Stimulated activated CD4-positive, alpha-beta T cell treated with anti-CD3 and anti-CD28 coated beads, Interleukin-2, amount 100 ng/mL, for 48 hours (primary cell): ENCODE results near the gene TTC27.
"Not testable (repeated sequence)": the region's sequence is repeated elsewhere in the genome, so short reads cannot be mapped to it uniquely, and the experiment has no call there.

Experiments used
- DNase-seq, 2 donors: peaks; one replicate each; pipeline ENCODE4 v3.0.0-alpha.2; 2020

The TTC27 gene

DNA sequence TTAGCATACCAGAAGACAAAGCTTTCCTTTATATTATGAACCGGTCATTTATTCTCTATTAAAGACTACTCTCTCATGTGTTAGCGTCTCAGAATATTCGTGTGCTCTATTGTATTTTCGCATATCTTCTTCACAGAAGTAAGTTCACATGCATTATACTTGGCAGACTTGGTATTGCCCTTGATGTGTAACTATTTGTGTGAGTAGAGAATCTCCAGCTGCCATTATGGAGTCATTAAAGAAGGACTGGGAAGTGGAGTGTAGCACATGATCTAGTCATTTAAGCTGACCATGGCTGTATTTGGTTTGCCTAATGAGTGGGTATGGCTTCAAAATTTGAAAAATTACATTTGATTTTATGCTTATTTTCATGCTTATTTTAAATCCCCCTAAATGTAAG lies 92.9 kb downstream of the TTC27 start:
- no peak for DNase-seq

DNA sequence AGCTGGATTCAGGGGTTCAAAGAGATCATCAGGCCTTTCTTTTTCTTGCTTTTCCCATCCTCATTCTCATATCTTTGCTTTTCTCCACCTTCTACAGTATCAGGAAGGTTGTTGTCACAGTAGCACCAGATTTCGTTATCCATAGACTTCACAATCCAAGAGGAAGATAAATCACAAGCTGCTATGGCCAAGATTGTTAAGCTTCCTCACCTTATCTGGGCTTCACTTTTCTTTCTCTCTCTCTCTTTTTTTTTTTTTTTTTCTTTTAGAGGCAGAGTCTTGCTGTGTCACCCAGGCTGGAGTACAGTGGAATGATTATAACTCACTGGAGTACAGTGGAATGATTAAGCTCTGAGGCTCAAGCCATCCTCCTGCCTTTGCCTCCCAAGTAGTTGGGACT lies 93.5 kb downstream of the TTC27 start:
- no peak for DNase-seq

DNA sequence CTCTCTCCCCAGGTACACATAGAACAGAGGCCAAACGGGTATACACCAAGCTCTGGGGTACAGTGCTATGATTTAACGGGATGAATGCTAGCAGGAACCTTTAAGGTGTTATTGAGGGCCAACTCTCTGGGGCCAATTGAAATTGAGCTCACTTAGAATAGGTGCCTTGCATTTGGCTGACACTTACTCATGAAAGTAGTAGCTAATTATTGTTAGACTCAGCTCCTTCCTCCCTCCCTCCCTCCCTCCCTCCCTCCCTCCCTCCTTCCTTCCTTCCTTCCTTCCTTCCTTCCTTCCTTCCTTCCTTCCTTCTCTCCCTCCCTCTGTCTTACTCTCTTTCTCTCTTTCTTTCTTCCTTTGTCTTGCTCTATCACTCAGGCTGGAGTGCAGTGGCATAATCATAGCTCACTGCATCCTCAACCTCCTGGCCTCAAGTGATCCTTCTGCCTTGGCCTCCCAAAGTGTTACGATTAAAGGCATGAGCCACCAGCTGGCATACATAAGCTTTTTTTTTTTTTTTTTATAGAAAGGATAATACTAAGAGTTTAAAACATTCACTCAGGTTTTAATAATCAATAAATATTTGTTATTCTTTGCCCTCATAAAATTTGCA lies 95.7 kb downstream of the TTC27 start:
- DNase-seq = no peak

GRCh38 chr2:32726678-32727077 lies 98.8 kb downstream of the TTC27 start:
- not testable (repeated sequence) for DNase-seq

GRCh38 chr2:32727157-32727556 lies 99.3 kb downstream of the TTC27 start:
- DNase-seq = no peak

- not testable (repeated sequence) for DNase-seq
Measured at GRCh38 chr2:32730958-32731357, 103.1 kb downstream of the TTC27 start.

DNA sequence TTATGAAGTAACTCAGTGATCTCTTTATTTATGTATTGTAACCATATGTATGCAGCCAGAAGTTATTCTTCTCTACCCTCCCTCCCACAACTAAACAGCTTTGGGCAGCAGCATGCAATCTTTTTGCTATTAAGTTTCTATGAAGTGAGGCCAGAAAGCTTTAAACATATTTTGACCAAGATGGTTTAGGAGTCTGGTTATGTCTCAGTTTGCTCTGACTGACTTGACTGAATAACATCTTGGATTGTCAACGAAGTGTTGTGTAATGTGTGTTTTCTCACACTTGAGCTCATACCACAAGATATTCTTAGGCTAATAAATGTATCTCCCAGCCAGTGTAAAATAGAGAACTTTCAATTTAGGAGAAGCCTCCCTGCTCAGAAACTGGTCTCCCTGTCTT lies 104.3 kb downstream of the TTC27 start:
- no peak for DNase-seq

GRCh38 chr2:32732912-32733472 lies 105.1 kb downstream of the TTC27 start:
- DNase-seq = no peak

GRCh38 chr2:32735348-32735747 lies 107.5 kb downstream of the TTC27 start:
- DNase-seq = no peak

GRCh38 chr2:32738939-32739338 lies 111.1 kb downstream of the TTC27 start:
- no peak for DNase-seq

DNA sequence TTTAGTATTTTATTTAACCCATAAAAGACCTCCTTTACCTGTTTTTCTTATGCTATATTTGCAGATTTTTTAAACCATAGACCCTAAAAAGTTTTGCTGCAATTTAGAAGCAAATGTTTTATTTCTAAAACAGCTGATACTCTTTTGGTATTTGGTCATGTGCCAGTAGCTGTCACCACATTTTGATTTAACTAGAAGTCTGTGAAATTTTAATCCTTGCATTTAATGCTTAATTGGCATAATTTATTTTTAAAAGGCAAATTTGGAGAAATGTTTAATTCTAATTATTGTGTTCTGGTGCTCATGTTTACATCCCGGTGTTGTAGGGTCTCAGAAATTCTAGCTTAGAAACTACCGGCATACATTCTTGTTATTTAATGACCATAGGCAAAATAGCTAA lies 111.8 kb downstream of the TTC27 start:
- DNase-seq = no peak

- no peak for DNase-seq
Measured at GRCh38 chr2:32741575-32741974, 113.7 kb downstream of the TTC27 start.

- no peak for DNase-seq
Measured at GRCh38 chr2:32742376-32742775, 114.5 kb downstream of the TTC27 start.

DNA sequence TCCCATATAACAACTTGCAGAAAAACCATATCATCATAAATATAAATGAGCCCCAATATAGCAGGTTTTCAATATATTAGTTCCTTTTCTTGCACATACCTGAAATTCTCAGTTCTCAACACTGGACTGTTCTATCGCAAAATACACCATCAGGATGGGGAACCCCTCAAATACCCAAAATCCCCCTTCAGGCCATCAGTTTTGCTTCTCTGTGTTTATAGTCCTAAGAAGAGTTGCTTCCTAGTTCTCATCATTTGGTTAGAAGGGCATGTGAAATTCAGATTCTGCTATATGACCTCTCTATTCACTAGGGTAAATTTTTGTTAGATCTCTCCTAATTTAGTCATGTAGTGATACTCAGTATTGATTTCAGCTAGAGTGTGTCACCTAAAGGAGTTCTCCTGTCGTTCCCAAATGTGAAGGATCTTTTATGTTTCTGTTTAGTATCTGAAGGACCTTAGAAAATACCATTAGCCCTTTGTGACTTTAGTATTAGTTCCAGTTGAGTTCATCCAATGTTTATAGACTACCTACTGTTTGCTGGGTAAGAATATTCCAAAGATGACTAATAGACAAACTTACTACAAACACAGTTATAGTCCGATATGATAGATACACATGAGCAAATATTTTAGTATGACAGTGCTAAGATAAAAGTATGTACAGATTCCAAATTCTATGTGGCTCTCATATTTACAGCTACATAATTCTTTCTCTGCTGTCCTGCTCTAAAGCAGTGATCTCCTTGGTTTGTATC lies 115.8 kb downstream of the TTC27 start:
- no peak for DNase-seq

DNA sequence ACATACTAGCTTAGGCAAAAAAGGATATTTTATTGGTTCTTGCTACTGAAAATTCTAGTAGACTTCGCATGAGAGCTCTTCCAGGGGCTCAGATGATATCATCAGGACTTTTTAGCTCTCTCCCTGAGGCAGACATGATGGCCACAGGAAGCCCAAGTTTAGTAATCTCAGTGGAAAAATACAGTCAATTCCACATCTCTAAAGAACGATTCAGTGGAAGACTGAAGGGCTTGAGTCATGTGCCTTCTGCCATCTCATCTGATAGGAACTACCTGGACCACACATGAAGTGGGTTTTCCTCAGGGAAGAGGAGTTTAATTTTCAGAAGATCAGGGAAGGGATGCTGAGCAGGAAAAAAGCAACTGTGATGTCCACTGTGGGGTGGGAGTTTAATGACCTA lies 117.3 kb downstream of the TTC27 start:
- no peak for DNase-seq

GRCh38 chr2:32745675-32746074 lies 117.8 kb downstream of the TTC27 start:
- DNase-seq = no peak

DNA sequence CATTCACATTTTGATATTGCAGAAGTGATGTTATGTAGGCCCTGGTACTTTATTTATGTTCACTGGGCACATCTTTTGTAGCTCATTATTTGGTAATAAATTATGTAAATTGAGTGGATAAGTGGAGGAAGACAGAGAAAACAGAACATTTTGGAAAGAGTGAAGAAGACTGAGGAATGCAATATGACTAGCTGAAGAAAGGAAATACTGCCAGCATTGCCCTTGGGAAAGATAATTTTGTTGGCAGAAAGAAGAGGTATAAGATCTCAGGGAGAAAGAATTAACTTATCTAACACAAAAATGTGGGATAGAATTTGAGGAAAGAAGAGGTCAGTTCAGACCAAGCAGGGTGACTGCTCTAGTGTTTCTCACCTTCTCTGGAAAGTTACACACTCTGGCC lies 118.8 kb downstream of the TTC27 start:
- DNase-seq = no peak

DNA sequence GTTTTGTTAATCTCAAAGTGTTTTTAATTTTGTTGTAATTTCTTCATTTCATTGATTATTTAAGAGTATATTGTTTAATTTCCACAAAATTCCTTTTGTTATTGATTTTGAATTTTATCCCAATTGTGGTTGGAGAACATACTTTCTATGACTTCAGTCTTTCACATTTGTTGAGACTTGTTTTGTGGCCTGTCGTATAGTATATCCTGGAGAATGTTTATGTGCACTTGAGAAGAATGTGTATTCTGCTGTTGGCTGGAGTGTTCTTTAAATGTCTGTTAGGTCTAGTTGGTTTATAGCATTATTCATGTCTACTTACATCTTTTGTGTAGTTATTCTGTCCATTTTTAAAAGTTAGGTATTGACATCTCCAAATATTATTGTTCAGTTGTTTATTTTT lies 120.3 kb downstream of the TTC27 start:
- DNase-seq = no peak

DNA sequence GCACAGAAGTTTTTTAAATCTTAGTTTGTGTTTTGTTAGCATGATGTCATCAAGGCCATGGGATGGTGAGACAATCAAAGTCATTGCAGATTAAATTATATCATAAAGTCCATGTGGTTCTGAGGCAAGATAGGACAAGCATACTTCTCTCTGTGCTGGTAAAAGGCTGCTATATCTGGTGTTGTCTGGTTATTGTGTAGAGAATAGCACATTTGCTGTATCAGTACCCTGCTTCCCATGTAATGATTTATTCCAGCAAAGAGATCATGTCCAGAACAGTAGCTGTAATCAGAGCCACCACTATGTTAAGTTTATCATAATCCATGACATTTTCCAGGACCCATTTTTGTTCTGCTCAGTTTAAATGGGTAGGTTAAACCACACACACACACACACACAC lies 123.0 kb downstream of the TTC27 start:
- DNase-seq = no peak

- DNase-seq = no peak
Measured at GRCh38 chr2:32752205-32752604, 124.4 kb downstream of the TTC27 start.

DNA sequence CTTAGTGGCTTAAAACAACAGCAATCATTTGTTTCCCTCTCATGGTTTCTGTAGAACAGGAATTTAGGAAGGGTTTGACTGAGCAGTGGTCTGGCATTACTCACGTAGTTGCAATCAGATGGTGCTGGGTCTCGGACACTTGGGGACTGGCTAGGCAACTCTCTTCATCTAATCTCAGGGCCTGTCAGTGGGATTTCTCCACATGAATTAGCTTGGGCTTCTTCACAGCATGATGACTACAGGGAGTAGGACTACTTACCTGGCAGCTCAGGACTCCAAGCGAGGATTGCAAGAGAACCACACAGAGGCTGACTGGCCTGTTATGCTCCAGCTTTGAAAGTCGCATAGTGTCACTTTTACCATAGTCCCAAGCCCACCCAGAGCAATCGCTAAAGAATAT lies 125.1 kb downstream of the TTC27 start:
- no peak for DNase-seq

DNA sequence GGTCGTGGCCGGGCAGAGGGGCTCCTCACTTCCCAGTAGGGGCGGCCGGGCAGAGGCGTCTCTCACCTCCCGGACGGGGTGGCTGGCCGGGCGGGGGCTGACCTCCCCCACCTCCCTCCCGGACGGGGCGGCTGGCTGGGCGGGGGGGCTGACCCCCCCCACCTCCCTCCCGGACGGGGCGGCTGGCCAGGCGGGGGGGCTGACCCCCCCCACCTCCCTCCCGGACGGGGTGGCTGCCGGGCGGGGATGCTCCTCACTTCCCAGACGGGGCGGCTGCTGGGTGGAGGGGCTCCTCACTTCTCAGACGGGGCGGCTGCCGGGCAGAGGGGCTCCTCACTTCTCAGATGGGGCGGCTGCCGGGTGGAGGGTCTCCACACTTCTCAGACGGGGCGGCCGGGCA lies 126.8 kb downstream of the TTC27 start:
- DNase-seq = not testable (repeated sequence)

DNA sequence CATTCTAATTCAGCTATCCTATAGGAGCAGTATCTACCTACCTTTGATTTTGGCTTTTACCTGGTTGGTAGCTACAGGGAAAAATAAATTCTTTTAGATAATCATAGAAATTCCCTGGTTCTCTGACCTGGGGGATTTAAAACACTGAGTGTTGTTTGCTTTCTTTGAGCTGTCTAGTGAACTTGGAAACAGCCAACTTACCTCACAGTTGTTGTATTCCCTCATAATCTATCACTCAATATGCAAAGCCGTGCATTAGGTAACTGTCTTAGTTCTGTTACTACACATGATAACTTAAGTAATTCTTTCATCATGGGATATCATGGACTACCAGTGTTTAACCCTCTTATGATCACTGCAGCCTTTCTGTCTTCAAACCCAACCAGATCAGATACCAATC lies 127.8 kb downstream of the TTC27 start:
- DNase-seq = no peak

- DNase-seq = no peak
Measured at GRCh38 chr2:32756074-32756727, 128.4 kb downstream of the TTC27 start.
